ENCODE measurements around the gene GLB1L2.

The GLB1L2 gene

DNA sequence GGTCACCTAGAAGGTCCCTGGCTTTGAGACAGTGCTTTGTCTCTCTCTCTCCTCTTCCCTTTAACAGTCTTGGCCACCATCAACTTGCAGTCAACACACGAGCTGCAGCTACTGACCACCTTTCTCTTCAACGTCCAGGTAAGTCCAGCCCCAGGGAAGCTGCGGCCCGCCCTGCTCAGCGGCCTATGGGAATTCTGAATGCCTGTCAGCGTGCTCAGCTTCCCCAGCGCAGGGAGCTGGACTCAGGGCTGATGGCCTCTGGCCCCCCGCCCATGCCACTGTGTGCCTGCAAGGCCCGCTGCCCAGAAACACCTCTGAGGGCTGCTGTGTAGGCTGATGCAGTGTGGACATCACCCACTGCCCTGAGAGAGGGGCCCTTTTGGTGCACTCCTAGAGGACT is 32.5 kb downstream of the GLB1L2 start:
- in situ Hi-C loops (cut with MboI; ENCODE audit: low sequenced_read_pairs): no loop called here

DNA sequence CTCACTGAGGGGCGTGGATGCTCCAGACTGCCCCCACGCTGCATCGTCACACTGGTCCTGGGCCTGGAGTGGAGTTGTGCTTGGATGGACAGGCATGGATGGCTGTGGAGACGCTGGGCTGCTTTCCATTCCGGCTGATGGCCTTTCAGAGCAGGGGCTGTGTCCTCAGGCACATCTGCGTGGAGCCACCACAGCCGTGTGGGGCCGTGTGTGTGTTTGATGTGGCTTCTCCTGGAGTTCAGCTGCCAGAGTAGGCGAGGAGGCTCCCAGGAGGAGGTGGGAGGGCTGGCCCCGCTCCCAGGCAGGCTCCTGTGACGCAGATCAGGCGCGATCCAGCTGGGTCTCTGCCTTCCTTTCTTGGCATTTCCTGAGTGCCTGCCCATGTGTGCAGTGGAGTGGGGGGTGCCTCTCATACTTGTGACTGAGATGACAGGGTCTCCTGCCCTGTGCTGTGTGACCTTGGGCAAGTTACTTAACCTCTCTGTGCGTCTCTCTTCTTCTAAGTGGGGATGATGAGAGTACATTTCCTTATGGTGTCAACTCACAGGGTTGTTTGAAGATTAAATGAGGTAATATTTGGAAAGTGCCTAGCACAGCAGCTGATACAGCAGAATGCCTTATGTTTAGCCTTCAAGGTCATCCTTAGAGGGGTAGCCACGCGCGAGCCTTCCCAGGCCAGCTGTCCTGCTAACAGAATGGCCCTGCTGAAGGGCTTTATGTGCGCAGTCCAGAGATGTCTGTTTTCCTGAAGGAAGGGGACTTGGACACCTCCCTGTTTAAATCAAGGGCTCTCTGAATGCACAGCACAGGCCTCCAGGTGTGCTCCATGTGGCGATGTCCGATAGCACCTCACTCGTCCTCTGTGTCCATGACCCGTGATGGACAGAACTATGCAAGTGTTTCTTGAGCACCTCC is 33.5 kb downstream of the GLB1L2 start:
- in situ Hi-C loops (cut with MboI; ENCODE audit: low sequenced_read_pairs): no loop called here

DNA sequence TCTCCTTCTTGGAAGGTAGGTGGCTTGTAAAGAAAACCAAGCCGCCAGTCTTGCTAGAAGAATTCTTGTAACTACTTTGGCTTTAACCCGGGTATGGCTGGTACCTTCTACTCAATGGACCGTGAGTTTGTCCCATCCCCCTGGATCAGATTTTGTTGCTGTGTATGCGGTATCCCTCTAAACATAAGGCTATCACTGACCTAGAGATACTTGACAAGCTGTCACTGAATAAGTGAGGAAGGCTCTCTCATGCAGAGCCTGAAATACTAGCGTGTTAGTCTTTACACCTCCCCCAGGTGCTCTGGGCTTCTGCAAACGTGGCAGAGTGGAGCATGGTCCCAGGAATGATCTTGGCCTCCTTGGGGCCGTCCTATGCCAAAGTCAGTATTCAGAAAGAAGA is 34.5 kb downstream of the GLB1L2 start:
- in situ Hi-C loops (cut with MboI; ENCODE audit: low sequenced_read_pairs): no loop called here

DNA sequence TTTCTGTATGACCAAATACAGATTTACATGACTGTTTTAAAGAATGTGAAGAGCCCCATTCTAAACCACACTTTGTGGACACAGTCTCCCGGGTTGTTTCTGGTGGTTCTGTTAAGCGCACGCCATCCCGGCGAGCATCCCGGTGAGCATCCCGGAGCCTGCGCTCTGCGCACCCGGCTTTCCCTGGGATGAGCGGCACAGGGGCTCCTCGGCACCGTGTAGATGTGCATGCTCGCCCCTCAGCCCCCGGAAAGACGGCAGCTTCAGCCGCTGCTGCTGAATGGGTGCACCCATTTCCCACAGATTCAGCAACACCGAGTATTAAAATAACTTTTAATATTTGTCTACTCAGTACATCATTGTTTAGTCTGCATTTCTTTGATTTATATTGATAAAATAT is 36.0 kb downstream of the GLB1L2 start:
- in situ Hi-C loops (cut with MboI; ENCODE audit: low sequenced_read_pairs): no loop called here

DNA sequence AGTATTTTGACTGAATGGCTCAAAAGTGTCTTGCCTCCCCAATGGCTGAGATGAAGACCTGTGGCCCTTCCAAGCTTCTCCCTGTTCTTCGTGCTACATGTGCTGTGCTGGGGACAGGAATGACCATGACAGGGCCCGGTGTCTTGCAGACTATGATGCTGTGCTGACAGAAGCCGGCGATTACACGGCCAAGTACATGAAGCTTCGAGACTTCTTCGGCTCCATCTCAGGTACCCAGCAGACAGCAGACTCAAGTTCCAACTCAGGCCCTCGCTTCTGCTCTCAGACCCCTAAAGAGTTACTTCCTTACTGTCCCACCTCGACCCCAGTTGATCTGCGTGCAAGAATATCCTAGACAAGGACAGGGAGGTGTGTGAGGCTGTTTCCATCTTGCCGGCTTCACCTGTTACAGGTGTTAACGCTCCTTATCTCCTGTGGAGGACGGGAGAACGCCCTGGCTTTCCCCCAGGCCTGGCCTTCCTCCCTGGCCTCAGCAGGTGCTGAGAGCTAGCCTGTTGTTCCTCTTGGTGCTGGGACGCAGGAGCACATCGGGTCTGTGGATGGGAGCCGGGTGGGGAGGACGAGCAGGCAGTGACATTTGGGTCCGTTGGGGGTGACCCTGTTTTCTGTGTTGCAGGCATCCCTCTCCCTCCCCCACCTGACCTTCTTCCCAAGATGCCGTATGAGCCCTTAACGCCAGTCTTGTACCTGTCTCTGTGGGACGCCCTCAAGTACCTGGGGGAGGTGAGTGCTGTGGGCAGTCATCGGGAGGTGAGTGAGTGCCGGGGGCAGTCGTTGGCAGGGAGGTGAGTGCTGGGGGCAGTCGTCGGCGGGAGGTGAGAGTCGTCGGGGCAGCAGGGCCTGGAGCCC is 38.1 kb downstream of the GLB1L2 start:
- in situ Hi-C loops (cut with MboI; ENCODE audit: low sequenced_read_pairs): no loop called here

DNA sequence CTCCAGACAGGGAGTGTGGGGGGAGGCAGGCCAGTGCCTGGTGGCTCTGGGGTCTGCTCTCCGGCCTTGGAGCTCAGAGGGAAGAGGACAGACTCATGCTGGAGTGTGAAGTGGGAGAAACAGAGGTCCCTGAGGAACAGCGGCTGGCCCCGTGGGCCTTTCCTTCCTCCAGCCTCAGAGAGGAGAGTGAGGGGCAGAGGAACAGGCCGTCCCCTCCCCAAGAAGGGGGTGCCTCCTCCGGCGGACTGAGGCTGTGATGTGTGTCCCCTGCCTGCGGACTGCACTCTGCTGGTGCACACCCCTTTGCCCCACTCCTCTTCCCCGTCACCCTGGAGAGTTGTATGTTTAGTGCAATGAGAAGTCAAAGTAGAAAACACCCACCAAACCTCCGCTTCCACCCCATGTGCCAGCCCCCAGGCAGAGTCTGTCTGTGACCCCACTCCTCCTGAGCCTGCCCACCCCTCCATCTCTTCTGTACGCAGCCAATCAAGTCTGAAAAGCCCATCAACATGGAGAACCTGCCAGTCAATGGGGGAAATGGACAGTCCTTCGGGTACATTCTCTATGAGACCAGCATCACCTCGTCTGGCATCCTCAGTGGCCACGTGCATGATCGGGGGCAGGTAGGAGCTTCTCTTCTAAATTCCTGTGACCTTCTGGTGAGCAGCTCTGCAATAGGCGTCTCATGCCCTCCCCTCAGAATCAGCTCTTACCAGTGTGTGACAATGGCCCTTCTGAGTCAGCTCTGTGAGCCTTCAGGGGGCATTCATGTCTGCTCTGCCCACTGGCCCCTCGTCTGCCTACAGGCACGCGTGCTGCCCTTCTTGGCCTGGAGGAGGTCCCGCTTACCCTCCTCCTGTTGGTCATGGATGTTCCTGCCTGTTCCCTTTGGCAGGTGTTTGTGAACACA is 39.0 kb downstream of the GLB1L2 start:
- in situ Hi-C loops (cut with MboI; ENCODE audit: low sequenced_read_pairs): no loop called here

DNA sequence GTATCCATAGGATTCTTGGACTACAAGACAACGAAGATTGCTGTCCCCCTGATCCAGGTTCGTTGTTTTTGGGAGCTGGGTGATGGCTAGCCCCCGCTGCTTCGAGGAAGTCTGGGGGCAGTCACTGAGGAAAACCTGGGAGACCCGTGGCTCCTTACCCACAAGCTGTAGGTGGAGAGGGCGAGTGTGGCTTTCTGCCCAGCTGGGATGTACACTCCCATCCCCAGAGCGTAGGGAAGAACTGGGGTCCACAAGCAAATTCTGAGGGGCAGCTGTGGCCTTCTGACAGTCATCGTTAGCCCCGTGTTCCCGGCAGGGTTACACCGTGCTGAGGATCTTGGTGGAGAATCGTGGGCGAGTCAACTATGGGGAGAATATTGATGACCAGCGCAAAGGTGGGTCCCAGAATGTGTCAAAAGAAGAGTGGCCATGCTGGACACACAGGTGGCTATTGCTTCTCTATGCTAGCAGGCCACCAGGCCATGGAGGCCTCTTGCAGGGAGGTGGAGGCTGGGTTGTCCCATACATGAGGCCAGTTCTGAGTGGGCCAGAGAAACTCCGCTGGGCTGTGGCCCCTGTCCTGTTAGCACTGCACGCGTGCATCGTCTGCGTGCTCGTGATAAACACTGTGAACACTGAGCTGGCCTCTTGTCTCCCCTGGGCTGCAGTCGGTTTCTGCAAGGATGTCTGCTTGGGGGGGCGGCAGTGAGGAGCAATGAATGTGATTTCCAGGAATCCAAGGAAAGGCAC is 39.8 kb downstream of the GLB1L2 start:
- in situ Hi-C loops (cut with MboI; ENCODE audit: low sequenced_read_pairs): no loop called here

DNA sequence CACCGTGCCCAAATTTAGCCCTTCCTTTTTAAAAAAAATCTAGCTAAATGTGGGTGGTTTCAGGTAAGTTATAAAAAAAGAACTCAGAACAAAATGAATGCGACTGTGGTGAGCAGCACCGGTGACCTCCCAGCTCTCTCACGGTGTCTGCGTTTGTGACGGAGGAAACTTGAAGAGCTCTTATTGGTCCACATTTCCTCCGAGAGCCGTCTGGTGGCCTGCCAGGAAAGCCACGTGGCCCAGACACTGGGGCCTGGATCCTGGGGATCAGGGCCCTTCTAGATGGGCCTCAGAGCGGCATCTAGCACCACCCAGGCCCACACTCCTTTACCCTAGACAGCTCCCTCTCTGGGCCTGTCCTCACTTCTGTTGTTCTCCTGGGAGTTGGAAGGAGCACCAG is 40.7 kb downstream of the GLB1L2 start:
- in situ Hi-C loops (cut with MboI; ENCODE audit: low sequenced_read_pairs): no loop called here

DNA sequence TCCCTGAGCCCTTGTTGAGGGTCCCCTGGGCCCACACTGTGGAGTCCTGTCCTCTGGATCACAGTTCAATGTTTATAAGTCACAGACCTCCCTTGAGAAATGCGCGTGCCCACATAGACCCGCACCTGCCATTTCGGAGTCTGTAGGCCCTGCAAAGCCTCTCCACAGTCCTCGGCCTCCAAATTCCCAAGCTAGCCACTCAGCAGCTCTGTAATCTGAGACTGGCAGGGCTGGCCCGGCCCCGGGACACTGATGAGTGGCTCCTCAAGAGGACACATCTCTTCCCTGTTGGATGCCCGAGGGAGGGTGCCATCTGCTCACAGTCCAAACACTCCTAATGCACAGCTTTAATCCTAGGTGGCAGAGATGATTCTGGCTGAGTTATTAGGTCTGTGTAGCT is 41.2 kb downstream of the GLB1L2 start:
- in situ Hi-C loops (cut with MboI; ENCODE audit: low sequenced_read_pairs): no loop called here

DNA sequence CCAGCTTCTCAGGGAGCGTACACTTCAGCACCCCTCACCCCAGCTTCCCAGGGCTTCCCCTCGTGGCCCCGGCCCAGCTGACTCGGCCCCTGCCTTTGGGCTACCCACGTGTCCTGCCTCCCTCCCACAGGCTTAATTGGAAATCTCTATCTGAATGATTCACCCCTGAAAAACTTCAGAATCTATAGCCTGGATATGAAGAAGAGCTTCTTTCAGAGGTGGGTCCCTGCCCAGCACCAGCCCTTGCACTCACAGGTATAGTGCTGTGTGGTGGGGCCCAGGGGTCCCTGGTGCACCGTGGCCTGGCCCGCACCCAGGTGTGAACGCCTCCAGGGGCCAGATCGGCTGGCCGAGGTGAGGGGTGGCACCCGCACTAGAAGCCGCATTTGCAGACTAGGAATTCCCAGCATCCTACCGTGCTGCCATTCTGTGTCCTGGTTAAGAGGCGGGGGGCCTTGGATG is 41.8 kb downstream of the GLB1L2 start:
- in situ Hi-C loops (cut with MboI; ENCODE audit: low sequenced_read_pairs): no loop called here

DNA sequence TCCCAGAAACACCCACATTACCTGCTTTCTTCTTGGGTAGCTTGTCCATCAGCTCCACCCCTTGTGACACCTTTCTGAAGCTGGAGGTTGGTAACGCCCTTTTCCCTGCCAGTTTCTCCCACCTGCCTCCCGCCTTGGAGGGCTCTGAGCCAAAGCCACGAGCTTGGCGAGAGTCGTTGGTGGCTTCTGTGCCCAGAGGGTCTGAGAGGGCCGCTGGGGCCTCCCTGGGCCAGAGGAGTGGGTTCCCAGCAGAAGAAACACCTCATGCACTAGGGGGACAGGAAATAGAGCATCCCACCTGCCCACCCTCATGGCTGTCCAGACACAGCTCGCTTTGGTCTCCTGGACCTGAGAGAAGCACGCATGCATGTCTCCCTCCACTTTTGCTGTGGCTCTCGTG is 42.4 kb downstream of the GLB1L2 start:
- in situ Hi-C loops (cut with MboI; ENCODE audit: low sequenced_read_pairs): no loop called here

DNA sequence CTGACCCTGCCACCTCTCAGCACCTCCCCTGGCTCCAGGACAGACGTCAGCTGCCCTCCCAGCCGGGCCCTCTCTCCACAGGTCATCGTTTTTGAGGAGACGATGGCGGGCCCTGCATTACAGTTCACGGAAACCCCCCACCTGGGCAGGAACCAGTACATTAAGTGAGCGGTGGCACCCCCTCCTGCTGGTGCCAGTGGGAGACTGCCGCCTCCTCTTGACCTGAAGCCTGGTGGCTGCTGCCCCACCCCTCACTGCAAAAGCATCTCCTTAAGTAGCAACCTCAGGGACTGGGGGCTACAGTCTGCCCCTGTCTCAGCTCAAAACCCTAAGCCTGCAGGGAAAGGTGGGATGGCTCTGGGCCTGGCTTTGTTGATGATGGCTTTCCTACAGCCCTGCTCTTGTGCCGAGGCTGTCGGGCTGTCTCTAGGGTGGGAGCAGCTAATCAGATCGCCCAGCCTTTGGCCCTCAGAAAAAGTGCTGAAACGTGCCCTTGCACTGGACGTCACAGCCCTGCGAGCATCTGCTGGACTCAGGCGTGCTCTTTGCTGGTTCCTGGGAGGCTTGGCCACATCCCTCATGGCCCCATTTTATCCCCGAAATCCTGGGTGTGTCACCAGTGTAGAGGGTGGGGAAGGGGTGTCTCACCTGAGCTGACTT is 43.2 kb downstream of the GLB1L2 start:
- in situ Hi-C loops (cut with MboI; ENCODE audit: low sequenced_read_pairs): no loop called here

DNA sequence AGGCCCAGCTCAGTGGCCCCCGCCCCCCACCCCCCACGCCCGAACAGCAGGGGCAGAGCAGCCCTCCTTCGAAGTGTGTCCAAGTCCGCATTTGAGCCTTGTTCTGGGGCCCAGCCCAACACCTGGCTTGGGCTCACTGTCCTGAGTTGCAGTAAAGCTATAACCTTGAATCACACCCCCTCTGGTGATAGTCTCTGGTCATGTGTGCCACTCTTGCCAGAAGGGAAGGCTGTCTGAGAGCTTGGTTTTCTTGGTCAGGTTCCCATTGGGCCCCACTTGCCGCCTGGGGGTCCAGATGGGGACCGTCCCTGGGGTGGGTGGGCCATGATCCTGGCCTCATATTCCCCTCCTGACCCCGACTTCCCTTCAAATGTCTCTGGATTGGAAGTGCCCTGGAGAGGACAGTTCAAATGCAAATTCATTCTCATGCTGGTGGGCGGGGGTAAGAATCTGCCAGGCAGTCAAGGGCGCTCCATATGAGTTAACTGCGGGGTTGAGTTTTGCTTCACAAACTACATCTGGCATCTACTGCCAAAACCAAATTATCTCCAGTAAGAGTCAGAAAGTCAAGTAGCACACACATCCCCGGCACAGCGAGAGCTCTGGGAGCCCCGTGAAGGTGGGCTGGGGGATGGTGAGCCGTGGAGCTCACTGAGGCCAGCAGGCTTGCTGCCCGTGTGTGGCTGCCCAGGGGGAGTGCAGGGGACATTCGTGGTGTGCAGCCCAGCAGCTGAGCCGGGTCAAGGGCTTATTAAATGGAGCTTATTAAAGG is 44.5 kb downstream of the GLB1L2 start:
- in situ Hi-C loops (cut with MboI; ENCODE audit: low sequenced_read_pairs): no loop called here

DNA sequence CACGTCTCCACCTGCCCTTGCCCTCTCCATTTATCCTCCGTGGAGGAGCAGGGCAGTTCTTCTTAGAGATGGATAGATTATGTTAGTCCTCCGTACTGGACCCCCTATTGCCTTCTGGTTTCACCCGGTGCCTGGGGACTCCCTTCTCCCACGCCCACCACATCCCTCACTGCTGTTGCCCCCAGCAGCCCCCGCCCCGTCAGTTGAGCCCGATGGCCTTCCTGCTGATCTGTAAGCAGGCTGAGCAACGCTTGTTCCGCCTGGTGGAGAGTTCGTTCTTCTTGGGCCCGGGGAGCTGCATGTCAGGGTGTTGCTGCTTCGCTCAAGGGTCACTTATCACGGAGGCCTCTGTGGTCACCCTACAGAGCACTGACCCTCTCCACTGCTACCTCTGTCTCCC is 46.1 kb downstream of the GLB1L2 start:
- in situ Hi-C loops (cut with MboI; ENCODE audit: low sequenced_read_pairs): no loop called here

DNA sequence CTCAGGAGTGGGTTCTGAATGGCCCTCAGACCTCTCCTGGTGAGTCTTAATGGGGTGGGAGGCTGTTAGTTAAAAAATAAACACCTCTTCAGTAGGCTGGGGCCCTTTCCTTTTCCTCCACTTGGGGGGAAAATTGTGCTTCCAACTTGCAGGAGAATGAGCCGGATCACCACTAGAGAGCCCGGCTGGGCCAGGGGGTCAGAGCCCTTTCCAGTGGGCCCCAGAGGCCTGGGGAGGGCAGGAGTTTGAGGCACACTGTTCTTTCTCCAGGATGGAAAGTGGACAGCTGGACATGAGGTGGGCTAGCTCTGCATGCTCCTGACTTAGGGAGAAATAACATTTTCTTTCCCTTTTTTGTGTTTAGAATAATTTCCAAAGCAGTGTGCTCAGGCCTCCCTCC is 47.5 kb downstream of the GLB1L2 start:
- in situ Hi-C loops (cut with MboI; ENCODE audit: low sequenced_read_pairs): no loop called here

DNA sequence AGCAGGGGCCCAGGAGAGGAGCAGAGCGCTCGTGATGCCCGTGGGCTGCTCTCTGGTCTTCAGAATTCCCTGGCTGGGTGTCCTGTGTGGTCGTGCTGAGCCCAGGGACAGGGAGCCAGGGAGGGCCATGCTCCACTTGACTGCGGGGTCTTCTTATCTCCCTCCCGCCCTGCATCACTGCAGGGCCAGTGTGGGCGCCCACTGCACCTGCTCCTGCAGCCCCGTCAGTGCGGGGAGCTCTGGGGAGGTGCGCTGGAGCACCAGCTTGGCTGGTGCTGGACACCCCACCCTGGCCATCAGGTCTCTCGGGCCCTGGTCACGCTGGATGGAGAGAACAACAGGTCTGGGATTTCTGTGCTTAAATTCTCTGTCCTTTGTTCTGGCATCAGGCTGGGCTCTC is 48.4 kb downstream of the GLB1L2 start:
- in situ Hi-C loops (cut with MboI; ENCODE audit: low sequenced_read_pairs): no loop called here

DNA sequence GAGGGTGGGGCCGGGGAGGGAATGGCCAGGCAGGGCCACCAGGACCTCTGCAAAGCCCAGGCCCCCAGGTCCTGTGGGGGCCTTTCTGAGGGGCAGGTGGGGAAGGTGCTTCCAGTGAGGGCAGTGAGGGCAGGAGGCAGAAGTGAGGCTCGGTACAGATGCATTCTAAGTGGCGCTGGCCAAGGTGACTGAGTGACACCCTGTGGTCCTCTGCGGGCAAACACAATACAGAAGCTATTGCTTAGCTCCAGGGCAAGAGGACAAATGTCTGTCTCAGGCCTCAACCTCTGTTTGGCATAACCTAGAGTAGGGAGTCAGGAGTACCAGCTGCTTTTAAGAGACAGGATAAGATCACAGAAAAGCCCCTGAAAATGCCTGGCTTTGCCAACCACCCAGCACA is 49.0 kb downstream of the GLB1L2 start:
- in situ Hi-C loops (cut with MboI; ENCODE audit: low sequenced_read_pairs): no loop called here

DNA sequence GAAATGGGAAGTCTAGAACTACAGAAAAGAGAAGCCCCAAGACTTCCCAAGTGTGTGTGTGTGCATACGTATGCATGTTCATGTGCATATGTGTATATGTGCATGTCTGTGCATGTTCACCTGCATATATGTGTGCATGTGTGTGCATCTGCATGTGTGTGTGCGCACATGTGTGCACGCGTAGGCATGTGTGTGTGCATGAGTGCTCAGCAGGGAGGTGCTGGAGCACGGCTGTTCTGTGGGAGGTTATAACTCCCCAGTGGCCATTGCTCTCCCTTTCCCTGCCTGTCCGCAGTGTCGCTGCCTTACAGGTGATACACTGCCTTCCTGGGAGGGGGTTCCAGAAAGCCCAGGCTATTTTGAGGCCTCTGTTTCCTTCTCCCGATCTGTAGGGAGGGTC is 50.5 kb downstream of the GLB1L2 start:
- in situ Hi-C loops (cut with MboI; ENCODE audit: low sequenced_read_pairs): no loop called here

DNA sequence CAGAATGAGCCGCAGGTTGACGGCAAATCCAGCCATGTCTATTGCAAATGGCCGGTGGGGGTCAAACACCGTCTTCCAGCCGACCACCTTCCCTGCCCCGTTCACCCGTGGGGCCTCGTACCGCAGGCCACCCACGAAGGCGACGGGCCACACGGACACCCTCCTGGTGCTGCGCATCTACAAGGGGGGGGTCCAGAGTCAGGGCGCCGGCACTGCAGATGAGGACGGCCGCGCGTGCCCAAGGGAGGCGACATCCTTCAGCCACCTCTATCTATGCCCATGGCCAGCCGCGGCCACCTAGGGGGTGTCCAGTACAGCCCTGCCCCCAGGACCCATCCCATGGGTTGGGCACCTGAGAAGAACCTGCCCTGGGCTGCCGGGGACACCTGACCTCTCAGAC is 51.0 kb downstream of the GLB1L2 start:
- in situ Hi-C loops (cut with MboI; ENCODE audit: low sequenced_read_pairs): no loop called here

Data from hTERT RPE-1 (cell line).